GM21737 (cell line): ENCODE data around the gene RPP25.
"Not testable (repeated sequence)": the region's sequence is repeated elsewhere in the genome, so short reads cannot be mapped to it uniquely, and the experiment has no call there.

Experiments
- ATAC-seq: cut with Tn5 transposase; IDR thresholded peaks from one replicate; pipeline ENCODE4 v1.9.1; 2021; ENCODE audit warnings: mild to moderate bottlenecking, moderate library complexity; ENCODE audit not compliant: unreplicated experiment

The RPP25 gene

GRCh38 chr15:74924525-74924924, 32.0 kb downstream of the RPP25 start:
- ATAC-seq = no peak

- no peak for ATAC-seq
These were observed 36.1 kb downstream of the RPP25 start for GRCh38 chr15:74920456-74920855.

- ATAC-seq = no peak
These were observed 38.9 kb downstream of the RPP25 start for GRCh38 chr15:74917676-74918075.

GRCh38 chr15:74913799-74914198, 42.8 kb downstream of the RPP25 start:
- ATAC-seq = not testable (repeated sequence)

GRCh38 chr15:74913041-74913440, 43.5 kb downstream of the RPP25 start:
- ATAC-seq = no peak

- no peak for ATAC-seq
These were observed 47.9 kb downstream of the RPP25 start for GRCh38 chr15:74908635-74909034.

GRCh38 chr15:74907163-74907870, 49.3 kb downstream of the RPP25 start:
- ATAC-seq = no peak

GRCh38 chr15:74906450-74907162, 50.0 kb downstream of the RPP25 start, which contains the start of gene FAM219B:
Gene FAM219B, minus strand, starts transcription at chr15:74906851. Its CDS starts 51 bp downstream, at chr15:74906800.
- peak; percentile 84 for ATAC-seq

- peak; percentile 11 for ATAC-seq
These were observed 50.5 kb downstream of the RPP25 start for GRCh38 chr15:74906067-74906449.
